GM12878 (cell line): ENCODE results near the gene CAMTA1.

Experiments
- EZH2 ChIP-seq: IDR thresholded peaks from 2 replicates; pipeline ENCODE4 v1.6.1; 2012; ENCODE audit warnings: low read depth, mild to moderate bottlenecking, control low read depth, inconsistent platforms, low read length, borderline replicate concordance; ENCODE audit not compliant: control insufficient read depth
- GABPA ChIP-seq: IDR thresholded peaks from 2 replicates; pipeline ENCODE4 v1.6.1; 2014; ENCODE audit warnings: antibody characterized with exemption, low read depth, mild to moderate bottlenecking, inconsistent platforms
- NR2F1 ChIP-seq: fragments of 450-650 bp; conservative IDR thresholded peaks from 2 replicates; pipeline ENCODE4 v1.6.1; 2017; ENCODE audit warnings: mild to moderate bottlenecking
- RAD51 ChIP-seq: fragments of 450-650 bp; IDR thresholded peaks from 2 replicates; pipeline ENCODE4 v1.6.1; 2016; ENCODE audit warnings: moderate library complexity, mild to moderate bottlenecking, inconsistent platforms
- TAF1 ChIP-seq: IDR thresholded peaks from 2 replicates; pipeline ENCODE4 v1.6.1; 2011; ENCODE audit warnings: mild to moderate bottlenecking, low read depth, low read length, borderline replicate concordance
- TF ChIP-seq, protein P1 (sequence below), 3 experiments: IDR thresholded peaks in 2 of 3; conservative IDR thresholded peaks in 1 of 3; 2 replicates each; pipeline ENCODE4 v1.5.1; 2011; ENCODE audit warnings: low read depth in 3 of 3, low read length in 3 of 3, mild to moderate bottlenecking in 3 of 3, control low read depth in 2 of 3, moderate library complexity in 2 of 3, inconsistent platforms in 1 of 3, mixed read lengths in 1 of 3; ENCODE audit not compliant: control insufficient read depth in 2 of 3, insufficient read depth in 1 of 3; ENCODE audit errors: extremely low read depth in 1 of 3
- TF ChIP-seq, protein P2 (sequence below): fragments of 450-650 bp; IDR thresholded peaks from 2 replicates; pipeline ENCODE4 v1.6.1; 2017; ENCODE audit warnings: mild to moderate bottlenecking, moderate library complexity

DNA sequence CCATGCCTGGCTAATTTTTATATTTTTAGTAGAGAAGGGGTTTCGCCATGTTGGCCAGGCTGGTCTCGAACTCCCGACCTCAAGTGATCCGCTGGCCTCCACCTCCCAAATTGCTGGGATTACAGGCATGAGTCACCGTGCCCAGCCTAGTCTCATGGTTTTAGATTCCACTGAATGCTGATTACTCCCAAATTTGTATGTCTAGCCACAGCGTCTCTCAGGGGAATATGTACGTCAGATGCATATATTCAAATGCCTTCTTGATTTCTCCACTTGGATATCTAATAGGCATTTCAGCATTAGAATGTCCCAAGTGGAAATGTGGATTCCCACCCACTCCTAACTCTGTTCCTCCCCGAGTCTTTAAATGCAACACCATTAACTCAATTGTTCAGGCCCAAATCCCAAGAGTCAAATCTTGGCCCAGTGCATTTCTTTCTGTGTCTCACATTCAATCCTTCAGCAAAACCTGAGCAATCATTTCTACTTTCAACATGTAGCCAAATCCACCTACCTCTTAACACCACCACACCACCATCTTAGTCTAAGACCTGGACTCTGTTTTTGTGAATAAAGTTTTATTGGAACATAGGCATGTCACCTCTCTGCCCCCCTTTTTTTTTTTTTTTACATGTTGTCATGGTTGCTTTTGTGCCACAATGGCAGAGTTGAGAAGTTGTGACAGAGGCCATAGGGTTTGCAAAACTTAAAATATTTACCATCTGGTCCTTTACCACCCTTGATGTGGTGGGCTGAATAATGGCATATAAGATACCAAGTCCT is 9.8 kb upstream of the CAMTA1 start:
- TF ChIP-seq EZH2 (no peak), GABPA (no peak), RAD51 (no peak), NR2F1 (no peak), TAF1 (no peak)
- TF ChIP-seq, protein P1, sequence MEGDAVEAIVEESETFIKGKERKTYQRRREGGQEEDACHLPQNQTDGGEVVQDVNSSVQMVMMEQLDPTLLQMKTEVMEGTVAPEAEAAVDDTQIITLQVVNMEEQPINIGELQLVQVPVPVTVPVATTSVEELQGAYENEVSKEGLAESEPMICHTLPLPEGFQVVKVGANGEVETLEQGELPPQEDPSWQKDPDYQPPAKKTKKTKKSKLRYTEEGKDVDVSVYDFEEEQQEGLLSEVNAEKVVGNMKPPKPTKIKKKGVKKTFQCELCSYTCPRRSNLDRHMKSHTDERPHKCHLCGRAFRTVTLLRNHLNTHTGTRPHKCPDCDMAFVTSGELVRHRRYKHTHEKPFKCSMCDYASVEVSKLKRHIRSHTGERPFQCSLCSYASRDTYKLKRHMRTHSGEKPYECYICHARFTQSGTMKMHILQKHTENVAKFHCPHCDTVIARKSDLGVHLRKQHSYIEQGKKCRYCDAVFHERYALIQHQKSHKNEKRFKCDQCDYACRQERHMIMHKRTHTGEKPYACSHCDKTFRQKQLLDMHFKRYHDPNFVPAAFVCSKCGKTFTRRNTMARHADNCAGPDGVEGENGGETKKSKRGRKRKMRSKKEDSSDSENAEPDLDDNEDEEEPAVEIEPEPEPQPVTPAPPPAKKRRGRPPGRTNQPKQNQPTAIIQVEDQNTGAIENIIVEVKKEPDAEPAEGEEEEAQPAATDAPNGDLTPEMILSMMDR (IDR thresholded peaks at IDR 0.05 in 2 of 3, conservative IDR thresholded peaks at IDR 0.05 in 1 of 3; ENCODE audit: control insufficient read depth in 2 of 3, extremely low read depth in 1 of 3, insufficient read depth in 1 of 3, low read depth in 3 of 3, low read length in 3 of 3): no peak
- TF ChIP-seq, protein P2, sequence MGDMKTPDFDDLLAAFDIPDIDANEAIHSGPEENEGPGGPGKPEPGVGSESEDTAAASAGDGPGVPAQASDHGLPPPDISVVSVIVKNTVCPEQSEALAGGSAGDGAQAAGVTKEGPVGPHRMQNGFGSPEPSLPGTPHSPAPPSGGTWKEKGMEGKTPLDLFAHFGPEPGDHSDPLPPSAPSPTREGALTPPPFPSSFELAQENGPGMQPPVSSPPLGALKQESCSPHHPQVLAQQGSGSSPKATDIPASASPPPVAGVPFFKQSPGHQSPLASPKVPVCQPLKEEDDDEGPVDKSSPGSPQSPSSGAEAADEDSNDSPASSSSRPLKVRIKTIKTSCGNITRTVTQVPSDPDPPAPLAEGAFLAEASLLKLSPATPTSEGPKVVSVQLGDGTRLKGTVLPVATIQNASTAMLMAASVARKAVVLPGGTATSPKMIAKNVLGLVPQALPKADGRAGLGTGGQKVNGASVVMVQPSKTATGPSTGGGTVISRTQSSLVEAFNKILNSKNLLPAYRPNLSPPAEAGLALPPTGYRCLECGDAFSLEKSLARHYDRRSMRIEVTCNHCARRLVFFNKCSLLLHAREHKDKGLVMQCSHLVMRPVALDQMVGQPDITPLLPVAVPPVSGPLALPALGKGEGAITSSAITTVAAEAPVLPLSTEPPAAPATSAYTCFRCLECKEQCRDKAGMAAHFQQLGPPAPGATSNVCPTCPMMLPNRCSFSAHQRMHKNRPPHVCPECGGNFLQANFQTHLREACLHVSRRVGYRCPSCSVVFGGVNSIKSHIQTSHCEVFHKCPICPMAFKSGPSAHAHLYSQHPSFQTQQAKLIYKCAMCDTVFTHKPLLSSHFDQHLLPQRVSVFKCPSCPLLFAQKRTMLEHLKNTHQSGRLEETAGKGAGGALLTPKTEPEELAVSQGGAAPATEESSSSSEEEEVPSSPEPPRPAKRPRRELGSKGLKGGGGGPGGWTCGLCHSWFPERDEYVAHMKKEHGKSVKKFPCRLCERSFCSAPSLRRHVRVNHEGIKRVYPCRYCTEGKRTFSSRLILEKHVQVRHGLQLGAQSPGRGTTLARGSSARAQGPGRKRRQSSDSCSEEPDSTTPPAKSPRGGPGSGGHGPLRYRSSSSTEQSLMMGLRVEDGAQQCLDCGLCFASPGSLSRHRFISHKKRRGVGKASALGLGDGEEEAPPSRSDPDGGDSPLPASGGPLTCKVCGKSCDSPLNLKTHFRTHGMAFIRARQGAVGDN: no peak
